GM12874 (cell line): ENCODE results near the gene TRIM17.

Source experiments
- CTCF ChIP-seq: IDR thresholded peaks from 2 replicates; pipeline ENCODE4 v1.5.1; 2011; ENCODE audit warnings: low read depth, mild to moderate bottlenecking, control low read depth, low read length, moderate library complexity; ENCODE audit not compliant: insufficient read depth

TRIM17 gene

GRCh38 chr1:228460821-228461220 is 44.2 kb upstream of the TRIM17 start:
- TF ChIP-seq CTCF: no peak

DNA sequence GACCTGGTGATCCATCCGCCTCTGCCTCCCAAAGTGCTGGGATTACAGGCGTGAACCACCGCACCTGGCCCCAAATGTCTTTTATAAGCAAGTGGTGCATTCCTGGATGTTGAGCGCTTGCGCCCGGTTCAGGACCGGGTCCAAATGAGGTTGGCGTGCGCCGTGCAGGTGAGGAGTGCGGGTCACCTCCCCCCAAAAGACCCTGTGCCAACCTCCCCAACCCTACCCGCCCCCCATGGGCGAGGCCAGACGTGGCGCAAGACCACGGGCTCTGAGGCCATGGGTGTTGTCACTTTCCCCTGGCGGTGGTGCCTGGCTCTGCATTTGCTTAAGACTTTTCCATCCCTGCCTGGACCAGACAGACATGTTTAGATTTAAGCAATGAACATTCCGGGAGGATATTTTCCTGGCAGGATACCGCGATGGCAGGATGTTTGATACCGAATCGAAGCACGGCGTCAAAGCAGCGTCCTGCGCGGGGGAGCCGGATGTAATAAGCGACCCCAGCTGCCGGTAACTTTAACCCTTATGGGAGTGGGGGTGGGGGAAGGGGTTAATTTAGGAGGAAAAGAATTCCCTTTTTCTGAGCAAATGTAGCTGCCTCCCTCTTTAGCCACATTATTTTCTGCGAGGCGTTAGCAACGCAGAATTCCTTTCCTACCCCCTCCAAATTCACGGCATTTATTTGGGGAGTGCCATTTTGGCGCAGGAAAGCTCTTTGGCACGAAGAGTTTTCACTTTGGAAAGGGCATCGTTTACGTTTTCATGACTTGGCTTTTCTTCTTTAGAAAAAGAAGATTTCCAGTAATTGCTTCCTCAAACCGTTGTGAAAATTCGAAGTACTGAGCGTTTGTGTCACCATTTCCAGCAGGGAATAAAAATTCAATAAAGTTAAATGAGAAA is 42.7 kb upstream of the TRIM17 start:
- TF ChIP-seq CTCF: peak; percentile 88

GRCh38 chr1:228457396-228458176 is 40.9 kb upstream of the TRIM17 start:
- peak; percentile 42 for TF ChIP-seq CTCF

GRCh38 chr1:228457017-228457395 is 40.3 kb upstream of the TRIM17 start:
- no peak for TF ChIP-seq CTCF

- no peak for TF ChIP-seq CTCF
These were observed 39.8 kb upstream of the TRIM17 start for GRCh38 chr1:228456252-228457016.

- no peak for TF ChIP-seq CTCF
These were observed 39.1 kb upstream of the TRIM17 start for GRCh38 chr1:228455715-228456114.

DNA sequence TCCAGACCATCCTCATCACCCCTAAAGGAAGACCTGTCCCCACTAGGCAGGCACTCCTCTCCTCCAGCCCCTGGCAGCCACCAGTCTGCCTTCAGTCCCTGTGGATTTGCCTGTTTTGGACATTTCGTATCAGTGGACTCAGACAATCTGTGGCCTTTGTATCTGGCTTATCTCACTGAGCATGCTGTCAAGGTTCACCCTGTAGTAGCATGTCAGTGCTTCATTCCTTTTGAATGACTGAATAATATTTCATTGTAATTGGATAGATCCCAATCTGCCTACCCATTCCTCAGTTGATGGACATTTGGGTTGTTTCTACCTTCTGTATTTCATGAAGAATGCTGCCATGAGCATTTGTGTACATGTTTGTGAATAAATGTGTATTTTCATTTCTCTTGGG is 37.6 kb upstream of the TRIM17 start:
- TF ChIP-seq CTCF: no peak
